ENCODE results near the gene TGFA.

GRCh38 chr2:70508711-70509462, 44.7 kb downstream of the TGFA start:
- TF ChIP-seq POLR2AphosphoS5 (IDR thresholded peaks at IDR 0.05; ENCODE audit: low read depth) (no peak), EZH2 (IDR thresholded peaks at IDR 0.05; ENCODE audit: low read depth, unreplicated experiment) (no peak), CTCF (conservative IDR thresholded peaks at IDR 0.05; ENCODE audit: low read depth in 2 of 2) (no peak), ZNF331 (CRISPR knock-in tag; IDR thresholded peaks at IDR 0.05; ENCODE audit: low read depth) (no peak)
